Mesothelial cell of epicardium (in vitro differentiated cells): ENCODE results near the gene CCDC169. TPM values are rescaled to one million over a fixed set of nuclear protein-coding genes. Genes with fewer than 3 reads are reported as not detected.

Experiments used
- DNase-seq, 2 experiments: peaks; one replicate each; pipeline ENCODE4 v3.0.0; 2021; ENCODE audit warnings: low spot score in 2 of 2; ENCODE audit not compliant: unreplicated experiment in 2 of 2
- H3K27ac Mint-ChIP-seq: 2 replicates; pipeline ENCODE4 v1.8.0; 2021; ENCODE audit warnings: mixed read lengths
- H3K27me3 Mint-ChIP-seq: 2 replicates; pipeline ENCODE4 v1.8.0; 2021; ENCODE audit warnings: low read depth, mixed read lengths
- H3K36me3 Mint-ChIP-seq: 2 replicates; pipeline ENCODE4 v1.8.0; 2021; ENCODE audit warnings: mixed read lengths
- H3K4me1 Mint-ChIP-seq: 2 replicates; pipeline ENCODE4 v1.8.0; 2021; ENCODE audit warnings: mixed read lengths
- H3K4me3 Mint-ChIP-seq: 2 replicates; pipeline ENCODE4 v1.8.0; 2021; ENCODE audit warnings: mild to moderate bottlenecking, moderate library complexity, mixed read lengths
- H3K9me3 Mint-ChIP-seq: 2 replicates; pipeline ENCODE4 v1.8.0; 2021; ENCODE audit warnings: mixed read lengths
- total RNA-seq: library from RNA; stranded (reverse); gene quantifications from 3 replicates; pipeline ENCODE4 v1.2.1, GENCODE V29; 2021
- TF ChIP-seq, protein P1 (sequence below): fragments of 200-600 bp; sonication (generic); IDR thresholded peaks from one replicate; pipeline ENCODE4 v1.5.0; 2021; ENCODE audit warnings: antibody characterized with exemption; ENCODE audit not compliant: unreplicated experiment

Gene CCDC169
- total RNA-seq, 1 donor from 2014 or later: 5.3 TPM

DNA sequence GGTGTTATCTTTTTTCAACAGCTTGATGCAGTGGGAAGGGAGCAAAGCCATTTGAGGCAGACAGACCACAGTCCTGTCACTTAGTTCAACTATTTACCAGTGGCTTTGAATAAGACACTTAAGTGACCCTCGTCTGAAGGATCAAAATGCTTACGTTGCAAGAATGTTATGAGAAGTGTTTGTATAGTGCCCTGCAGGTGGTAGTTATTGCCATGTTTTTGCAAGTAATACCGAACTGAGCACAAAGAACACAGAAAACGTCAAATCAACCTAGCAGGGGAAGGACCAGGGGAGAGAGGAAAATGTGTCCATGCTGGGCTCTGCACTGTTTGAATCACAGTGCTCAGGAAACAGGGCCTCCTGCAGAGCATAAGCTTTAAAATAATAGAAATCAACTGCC, 86.0 kb downstream of the CCDC169 start:
- no peak for DNase-seq
- no peak overlapping the region for H3K4me3 Mint-ChIP-seq
- TF ChIP-seq, protein P1, sequence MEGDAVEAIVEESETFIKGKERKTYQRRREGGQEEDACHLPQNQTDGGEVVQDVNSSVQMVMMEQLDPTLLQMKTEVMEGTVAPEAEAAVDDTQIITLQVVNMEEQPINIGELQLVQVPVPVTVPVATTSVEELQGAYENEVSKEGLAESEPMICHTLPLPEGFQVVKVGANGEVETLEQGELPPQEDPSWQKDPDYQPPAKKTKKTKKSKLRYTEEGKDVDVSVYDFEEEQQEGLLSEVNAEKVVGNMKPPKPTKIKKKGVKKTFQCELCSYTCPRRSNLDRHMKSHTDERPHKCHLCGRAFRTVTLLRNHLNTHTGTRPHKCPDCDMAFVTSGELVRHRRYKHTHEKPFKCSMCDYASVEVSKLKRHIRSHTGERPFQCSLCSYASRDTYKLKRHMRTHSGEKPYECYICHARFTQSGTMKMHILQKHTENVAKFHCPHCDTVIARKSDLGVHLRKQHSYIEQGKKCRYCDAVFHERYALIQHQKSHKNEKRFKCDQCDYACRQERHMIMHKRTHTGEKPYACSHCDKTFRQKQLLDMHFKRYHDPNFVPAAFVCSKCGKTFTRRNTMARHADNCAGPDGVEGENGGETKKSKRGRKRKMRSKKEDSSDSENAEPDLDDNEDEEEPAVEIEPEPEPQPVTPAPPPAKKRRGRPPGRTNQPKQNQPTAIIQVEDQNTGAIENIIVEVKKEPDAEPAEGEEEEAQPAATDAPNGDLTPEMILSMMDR: no peak
- H3K27ac Mint-ChIP-seq: no peak overlapping the region
- H3K27me3 Mint-ChIP-seq: peaks cover 4% of the 10 kb centered on the region
- peaks cover 10% of the 10 kb centered on the region for H3K9me3 Mint-ChIP-seq
- H3K36me3 Mint-ChIP-seq: peaks cover 3% of the 10 kb centered on the region
- peaks cover 15% of the 10 kb centered on the region for H3K4me1 Mint-ChIP-seq

DNA sequence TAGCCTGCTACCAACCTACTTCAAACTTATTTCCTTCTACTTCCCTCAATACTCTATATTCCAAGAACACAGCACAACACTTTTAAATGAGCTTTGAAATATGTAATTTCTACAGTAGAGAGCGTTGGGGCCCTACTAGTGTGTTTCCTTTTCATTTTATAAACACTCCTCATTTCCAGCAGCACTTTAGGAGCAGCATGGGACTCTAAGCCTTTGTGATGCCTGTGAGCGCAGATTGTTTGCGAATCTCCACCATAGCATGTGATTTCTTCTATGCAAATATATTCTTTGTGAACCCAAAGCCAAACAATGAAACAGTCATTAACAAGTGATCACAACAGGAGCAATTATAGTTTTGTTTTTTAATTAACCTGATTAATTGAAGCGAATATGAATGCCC, 86.9 kb downstream of the CCDC169 start:
- Mint-ChIP-seq H3K9me3 (peaks cover 10% of the 10 kb centered on the region), H3K4me1 (peaks cover 15% of the 10 kb centered on the region), H3K4me3 (no peak overlapping the region), H3K27me3 (peaks cover 4% of the 10 kb centered on the region), H3K27ac (no peak overlapping the region), H3K36me3 (peaks cover 3% of the 10 kb centered on the region)
- no peak for DNase-seq
- TF ChIP-seq, protein P1: no peak

DNA sequence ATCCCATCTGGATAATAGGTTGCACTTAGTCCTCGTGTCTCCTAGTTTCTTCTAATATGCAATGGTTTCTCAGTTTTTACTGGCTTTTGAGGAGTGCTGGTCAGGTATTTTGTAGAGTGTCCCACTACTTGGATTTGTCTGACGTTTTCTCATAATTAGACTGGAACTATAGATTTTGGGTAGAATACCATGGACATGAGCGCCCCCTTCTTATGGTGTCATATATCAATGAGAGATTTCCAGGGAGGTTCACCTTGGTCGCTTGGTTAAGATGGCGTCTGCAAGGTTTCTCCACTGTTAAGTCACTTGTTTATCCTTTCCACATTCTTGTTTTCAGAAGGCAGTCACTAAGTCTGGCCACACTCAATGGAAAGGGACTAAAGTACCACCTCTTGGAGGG, 89.9 kb downstream of the CCDC169 start:
- Mint-ChIP-seq H3K27ac (no peak overlapping the region), H3K4me3 (no peak overlapping the region)

DNA sequence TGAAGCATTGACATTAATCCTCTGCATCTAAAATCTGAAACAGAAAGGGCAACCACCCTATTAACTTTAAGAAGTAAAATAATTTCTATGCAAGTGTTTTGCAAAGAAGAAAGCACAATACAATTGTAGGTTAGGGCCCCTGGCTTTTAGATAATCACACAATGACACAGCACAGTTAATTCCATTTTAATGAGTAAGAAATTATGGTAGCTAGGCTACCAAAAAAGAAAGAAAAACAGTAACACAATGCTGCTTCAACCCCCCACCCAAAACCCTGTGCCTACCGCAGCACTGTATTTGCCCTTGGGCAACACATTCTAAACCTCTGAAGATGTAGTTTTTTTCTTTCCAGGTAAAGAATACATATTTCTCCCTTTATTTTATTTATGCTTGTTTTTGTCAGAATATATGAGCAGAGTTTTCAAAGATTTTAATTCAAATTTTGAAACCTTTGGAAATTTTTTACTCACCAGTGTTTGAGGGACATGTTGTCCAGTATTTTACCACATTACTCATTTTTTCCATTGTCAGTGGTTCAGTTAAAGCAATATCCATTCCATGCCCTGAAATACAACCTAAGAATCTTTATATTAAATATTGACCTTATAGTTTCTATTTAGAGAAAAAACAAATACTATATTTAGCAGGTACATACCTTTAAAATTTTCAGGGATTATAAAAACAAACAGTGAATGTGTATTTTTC, 104.3 kb downstream of the CCDC169 start:
- Mint-ChIP-seq H3K4me1 (peaks cover 9% of the 10 kb centered on the region), H3K36me3 (no peaks in the 10 kb centered on the region), H3K27ac (peak overlapping the region; percentile 6), H3K4me3 (no peak overlapping the region), H3K27me3 (peaks cover 6% of the 10 kb centered on the region), H3K9me3 (no peaks in the 10 kb centered on the region)
- TF ChIP-seq, protein P1: no peak
- no peak for DNase-seq

More for the DNA sequence above, 89.9 kb downstream of the CCDC169 start:
- Mint-ChIP-seq H3K36me3 (no peaks in the 10 kb centered on the region), H3K4me1 (peaks cover 5% of the 10 kb centered on the region), H3K9me3 (peaks cover 10% of the 10 kb centered on the region), H3K27me3 (peaks cover 15% of the 10 kb centered on the region)
- no peak for DNase-seq
- TF ChIP-seq, protein P1: no peak

DNA sequence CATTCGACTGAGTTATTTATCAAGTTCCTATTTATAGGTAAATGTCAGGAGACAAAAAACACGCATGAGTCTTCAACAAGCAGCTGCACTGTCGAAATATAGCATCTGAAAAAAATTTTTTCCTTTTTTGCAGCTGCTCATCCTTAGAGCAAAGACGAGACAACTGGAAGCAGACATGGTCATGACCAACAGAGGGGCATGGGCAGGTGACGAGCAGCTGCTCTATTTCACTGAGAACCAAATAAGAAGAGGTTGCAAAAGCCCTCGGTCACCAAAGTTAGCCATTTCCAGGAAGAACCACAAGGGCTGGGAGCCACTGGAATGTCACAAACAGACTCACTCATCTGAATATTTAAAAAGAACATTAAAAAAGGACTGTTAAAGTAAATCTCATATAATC, 105.4 kb downstream of the CCDC169 start:
- no peaks in the 10 kb centered on the region for H3K9me3 Mint-ChIP-seq
- H3K4me3 Mint-ChIP-seq: no peak overlapping the region
- H3K27me3 Mint-ChIP-seq: peaks cover 3% of the 10 kb centered on the region
- TF ChIP-seq, protein P1: no peak
- DNase-seq: no peak
- peaks cover 6% of the 10 kb centered on the region for H3K4me1 Mint-ChIP-seq
- no peak overlapping the region for H3K27ac Mint-ChIP-seq
- no peaks in the 10 kb centered on the region for H3K36me3 Mint-ChIP-seq

DNA sequence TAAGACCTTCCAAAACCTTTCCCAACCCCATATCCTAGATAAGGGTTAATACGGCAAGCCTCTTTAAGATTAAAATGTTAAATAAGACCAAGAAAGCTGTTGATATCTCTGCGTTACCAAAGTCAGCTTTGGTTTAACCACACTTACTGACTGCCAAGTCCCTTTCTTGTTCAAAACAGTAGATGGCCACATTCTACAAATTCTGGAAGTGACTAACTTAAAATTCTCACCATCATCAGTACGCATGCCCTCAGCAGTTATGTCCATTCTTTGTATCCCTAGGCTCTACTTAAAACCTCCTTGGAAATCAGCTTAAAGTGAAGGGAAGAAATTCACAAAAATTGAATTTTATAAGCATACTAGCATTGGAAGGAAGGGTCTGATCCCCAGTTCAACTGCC, 106.8 kb downstream of the CCDC169 start:
- Mint-ChIP-seq H3K36me3 (no peaks in the 10 kb centered on the region), H3K4me1 (peaks cover 6% of the 10 kb centered on the region), H3K9me3 (no peaks in the 10 kb centered on the region), H3K27me3 (peaks cover 3% of the 10 kb centered on the region), H3K4me3 (no peak overlapping the region), H3K27ac (no peak overlapping the region)
- TF ChIP-seq, protein P1: no peak
- DNase-seq: no peak
